PFSK-1 (cell line): Measurements from ENCODE around the gene CASP7.

ENCODE experiments used
- FOXP2 ChIP-seq: optimal IDR thresholded peaks from 2 replicates; pipeline ENCODE3; 2011; ENCODE audit warnings: borderline replicate concordance, control low read depth, inconsistent platforms; ENCODE audit not compliant: insufficient read depth; ENCODE audit errors: extremely low read length, extremely low read depth
- POLR2AphosphoS5 ChIP-seq: IDR thresholded peaks from 2 replicates; pipeline ENCODE4 v1.6.1; 2012; ENCODE audit warnings: low read depth, mild to moderate bottlenecking, control low read depth, low read length, moderate library complexity
- REST ChIP-seq, 2 experiments: IDR thresholded peaks; 2 replicates each; pipeline versions ENCODE4 v1.6.1 to v1.8.0; 2011 to 2012; ENCODE audit warnings: low read depth in 2 of 2, low read length in 2 of 2, control low read depth in 1 of 2, inconsistent platforms in 1 of 2, mild to moderate bottlenecking in 1 of 2, moderate library complexity in 1 of 2; ENCODE audit not compliant: insufficient read depth in 1 of 2
- SIN3A ChIP-seq: IDR thresholded peaks from 2 replicates; pipeline ENCODE4 v1.6.1; 2012; ENCODE audit warnings: mild to moderate bottlenecking, low read length, moderate library complexity, borderline replicate concordance; ENCODE audit not compliant: insufficient read depth
- TAF1 ChIP-seq: IDR thresholded peaks from 2 replicates; pipeline ENCODE4 v1.6.1; 2012; ENCODE audit warnings: low read length, control low read depth, borderline replicate concordance; ENCODE audit not compliant: insufficient read depth

Gene CASP7

GRCh38 chr10:113665352-113665751 lies 14.4 kb upstream of the CASP7 start:
- TF ChIP-seq POLR2AphosphoS5 (no peak), SIN3A (no peak), TAF1 (no peak), FOXP2 (no peak), REST (IDR thresholded peaks at IDR 0.05; ENCODE audit: insufficient read depth in 1 of 2, low read depth in 2 of 2, low read length in 2 of 2) (no peak)

GRCh38 chr10:113665806-113666354 lies 13.8 kb upstream of the CASP7 start:
- no peak for TF ChIP-seq SIN3A
- no peak for TF ChIP-seq REST (IDR thresholded peaks at IDR 0.05; ENCODE audit: insufficient read depth in 1 of 2, low read depth in 2 of 2, low read length in 2 of 2)
- TF ChIP-seq POLR2AphosphoS5 = no peak
- no peak for TF ChIP-seq TAF1
- TF ChIP-seq FOXP2 = no peak

- TF ChIP-seq FOXP2 = no peak
- TF ChIP-seq SIN3A = no peak
These were observed 12.9 kb upstream of the CASP7 start for GRCh38 chr10:113666682-113667252.

GRCh38 chr10:113680190-113681111 lies 739 bp downstream of the CASP7 start:
- TF ChIP-seq REST (IDR thresholded peaks at IDR 0.05; ENCODE audit: insufficient read depth in 1 of 2, low read depth in 2 of 2, low read length in 2 of 2) (no peak), SIN3A (no peak), FOXP2 (no peak)

- no peak for TF ChIP-seq SIN3A
- no peak for TF ChIP-seq FOXP2
- TF ChIP-seq TAF1 = no peak
- no peak for TF ChIP-seq REST (IDR thresholded peaks at IDR 0.05; ENCODE audit: insufficient read depth in 1 of 2, low read depth in 2 of 2, low read length in 2 of 2)
- no peak for TF ChIP-seq POLR2AphosphoS5
These were observed 2.1 kb downstream of the CASP7 start for GRCh38 chr10:113681533-113682470.
